Astrocyte of the hippocampus (primary cell): ENCODE measurements around the gene DEDD.

ENCODE experiments used
- DNase-seq: peaks from one replicate; pipeline ENCODE4 v3.0.0; 2011; ENCODE audit warnings: low read depth, low spot score

The DEDD gene

DNA sequence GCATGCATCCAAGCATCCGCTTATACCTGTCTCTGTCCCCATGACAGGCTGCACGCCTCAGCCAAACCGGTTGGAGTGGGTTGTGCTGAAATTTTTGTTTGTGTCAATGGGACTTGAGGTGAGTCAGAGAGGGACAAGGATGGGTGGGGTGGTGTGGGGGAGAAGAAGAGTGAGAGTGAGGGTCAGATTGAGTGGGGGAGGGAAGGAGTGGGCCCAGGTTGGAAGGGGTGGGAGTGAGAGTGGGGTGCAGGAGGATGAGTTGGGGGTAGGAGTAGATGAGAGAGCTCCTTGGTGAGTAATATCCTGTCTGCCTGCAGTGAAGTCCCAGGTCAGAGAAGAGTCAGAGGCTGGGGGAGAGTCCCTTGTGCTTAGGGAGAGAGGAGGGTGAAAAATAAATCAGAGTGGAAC is 39.8 kb downstream of the DEDD start:
- no peak for DNase-seq

DNA sequence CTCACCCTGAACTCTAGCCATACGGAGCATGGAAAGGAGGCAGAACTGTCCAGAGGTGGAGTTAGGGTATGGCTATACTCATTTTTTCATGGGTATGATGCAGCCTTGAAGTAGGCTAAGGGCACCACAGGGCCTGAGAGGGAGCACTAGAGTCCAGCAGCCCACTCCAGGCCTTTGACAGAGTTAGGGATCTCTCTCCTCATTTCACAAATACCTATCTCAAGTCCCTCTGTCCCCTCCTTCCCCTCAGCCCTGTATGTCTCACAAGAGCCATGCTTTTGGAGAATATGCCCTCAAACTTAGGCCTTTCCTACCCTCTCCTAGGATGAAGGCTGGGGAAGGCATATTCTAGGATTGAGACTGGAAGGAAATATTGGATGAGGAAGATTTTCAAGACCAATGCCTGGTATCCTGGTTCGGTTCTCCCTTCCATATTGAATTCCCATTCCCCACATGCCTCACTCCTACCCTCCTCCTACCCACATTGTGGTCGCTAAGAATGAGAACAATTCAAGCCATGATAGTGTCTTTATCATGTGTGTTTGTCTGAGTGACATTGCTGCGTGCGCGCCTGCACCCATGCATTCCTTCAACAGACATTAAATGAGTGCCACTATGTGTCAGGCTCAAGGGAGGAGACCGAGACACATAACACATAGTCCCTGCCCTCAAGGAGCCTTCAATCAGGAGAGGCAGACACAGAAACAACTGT is 40.5 kb downstream of the DEDD start:
- DNase-seq = peak; percentile 39

DNA sequence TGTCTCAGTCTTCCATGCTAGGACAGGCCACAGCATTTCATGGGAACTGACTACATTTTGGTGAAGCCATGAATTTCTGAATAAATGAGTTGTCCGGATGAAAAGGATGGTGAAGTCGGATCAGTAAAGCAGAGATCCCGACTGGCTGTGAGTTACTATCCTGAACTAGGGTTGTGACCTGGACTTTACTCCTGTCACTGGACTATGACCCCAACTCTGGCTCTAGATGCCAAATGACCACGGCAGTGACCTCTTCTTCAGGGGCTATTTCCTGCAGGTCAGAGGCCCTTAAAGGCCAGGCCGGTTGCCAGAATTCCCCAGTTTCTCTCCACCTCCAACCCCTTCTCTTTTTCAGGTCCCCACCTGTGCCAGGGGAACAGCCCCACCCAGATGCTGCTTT is 41.4 kb downstream of the DEDD start:
- no peak for DNase-seq

DNA sequence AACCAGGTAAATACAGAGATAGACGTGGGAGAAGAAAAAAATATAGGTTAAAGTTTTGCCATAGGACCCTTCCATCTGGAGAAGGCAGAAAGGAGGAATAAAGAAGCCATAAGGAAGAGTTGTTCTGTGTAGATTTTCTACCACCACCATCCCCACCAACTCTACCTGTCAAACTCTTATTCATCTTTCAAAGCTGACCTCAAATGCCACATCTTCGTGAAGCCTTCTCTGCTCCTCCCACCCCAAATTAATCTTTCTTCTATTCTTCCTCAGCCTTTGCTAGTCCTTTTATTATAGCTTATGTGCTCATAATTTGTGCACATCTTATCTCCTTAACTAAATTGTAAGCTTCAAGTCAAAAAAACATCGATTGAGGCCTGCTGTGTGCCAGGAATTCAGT is 41.9 kb downstream of the DEDD start:
- no peak for DNase-seq

DNA sequence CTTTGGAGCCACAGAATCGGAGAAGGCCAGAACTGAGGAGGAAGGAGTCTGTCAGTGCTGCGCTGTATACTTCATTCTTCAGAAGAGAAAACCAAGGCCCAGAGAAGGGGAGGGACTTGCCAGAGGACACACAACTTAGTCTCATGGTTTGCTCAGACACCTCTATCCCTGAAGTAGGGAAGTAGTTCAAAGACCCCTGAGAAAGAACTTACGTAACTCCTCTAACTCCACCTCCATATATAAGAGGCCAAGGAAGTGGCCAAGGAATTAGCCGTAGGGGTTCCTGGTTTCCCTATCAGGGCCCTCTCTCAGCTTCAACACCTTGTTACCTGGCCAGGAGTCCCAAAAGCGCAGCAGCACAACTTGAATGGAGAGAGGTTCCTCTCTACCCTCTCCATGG is 42.5 kb downstream of the DEDD start:
- DNase-seq = no peak

DNA sequence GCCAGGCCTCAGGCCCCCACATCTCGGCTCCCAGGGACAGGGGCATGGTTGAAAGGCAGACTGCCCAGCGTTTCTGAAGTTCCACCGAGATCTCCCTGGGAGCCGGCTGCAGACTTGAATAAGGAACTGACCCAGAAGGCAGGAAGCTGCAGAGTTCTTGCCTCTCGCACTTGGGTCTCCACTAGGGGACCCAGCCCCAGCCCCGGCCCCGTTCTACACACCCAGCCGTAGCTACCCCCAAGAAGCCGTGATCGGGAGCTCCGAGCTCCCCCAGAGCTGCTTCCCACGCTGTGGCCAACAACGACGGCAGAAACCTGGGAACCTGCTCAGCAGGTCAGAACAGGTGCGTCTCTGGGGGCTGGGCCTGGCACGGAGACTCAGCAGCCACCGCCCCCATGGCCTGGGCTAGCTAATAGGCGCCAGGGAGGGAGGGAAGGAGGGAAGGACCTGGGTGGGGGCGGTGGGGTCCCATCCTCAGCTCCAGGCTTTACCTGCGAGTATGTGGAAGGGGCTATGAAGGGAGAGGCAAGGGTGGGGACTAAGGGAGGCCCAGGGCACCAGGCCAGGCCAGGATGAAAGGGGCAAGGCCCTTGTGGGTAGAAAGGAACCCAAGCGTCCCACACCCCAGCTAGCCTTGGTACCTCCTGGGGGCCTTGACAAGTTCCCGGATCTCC is 43.1 kb downstream of the DEDD start, which contains the start of gene NECTIN4:
NECTIN4 (minus strand) TSS at position 308 of the 674 bp plus-strand sequence; CDS start at position 46, 262 bp downstream.
- no peak for DNase-seq

DNA sequence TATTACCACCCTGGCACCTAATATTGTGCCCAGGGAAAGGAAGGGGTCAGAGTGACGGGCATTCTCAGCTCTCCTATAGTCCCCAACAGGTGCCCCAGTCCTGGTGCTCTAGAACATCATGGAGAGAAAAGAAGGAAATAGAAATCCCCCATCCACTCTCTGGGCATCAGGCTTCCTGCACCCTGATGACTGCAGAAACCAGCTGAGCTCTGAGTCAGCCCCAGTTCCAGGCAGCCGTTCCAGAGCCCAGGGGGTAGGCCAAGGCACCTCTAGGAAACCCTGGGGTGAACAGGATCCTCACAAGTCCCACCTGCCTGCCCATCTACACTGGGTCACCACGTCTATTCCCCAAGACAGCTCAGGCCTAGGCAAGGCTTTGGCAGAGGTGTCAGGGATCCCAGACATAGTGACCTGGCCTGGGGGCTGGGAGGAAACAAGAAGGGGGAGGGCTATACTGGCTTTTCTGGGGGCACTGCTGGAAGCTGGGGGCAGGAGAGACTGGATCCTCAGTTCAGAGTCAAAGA is 43.8 kb downstream of the DEDD start:
- peak; percentile 27 for DNase-seq

DNA sequence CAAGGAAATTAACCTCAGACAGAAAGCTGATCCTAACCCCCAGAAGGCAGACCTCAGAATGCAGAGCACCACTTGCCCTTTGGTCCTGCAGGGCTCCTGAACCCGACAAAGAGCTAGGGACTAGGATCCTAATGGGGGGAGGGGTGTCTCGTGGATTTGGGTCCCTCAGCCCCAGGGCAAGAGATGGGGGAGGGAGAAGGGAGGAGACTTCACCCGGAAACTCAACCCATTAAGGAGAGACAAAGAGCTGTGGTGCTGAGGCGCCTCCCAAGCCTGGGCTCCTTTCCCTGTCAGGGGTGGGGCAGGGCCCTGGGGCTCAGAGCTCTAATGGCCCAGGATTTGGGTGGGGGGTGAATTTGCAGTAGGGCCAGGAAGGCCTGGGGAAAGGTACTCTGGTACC is 46.0 kb downstream of the DEDD start:
- DNase-seq = no peak

DNA sequence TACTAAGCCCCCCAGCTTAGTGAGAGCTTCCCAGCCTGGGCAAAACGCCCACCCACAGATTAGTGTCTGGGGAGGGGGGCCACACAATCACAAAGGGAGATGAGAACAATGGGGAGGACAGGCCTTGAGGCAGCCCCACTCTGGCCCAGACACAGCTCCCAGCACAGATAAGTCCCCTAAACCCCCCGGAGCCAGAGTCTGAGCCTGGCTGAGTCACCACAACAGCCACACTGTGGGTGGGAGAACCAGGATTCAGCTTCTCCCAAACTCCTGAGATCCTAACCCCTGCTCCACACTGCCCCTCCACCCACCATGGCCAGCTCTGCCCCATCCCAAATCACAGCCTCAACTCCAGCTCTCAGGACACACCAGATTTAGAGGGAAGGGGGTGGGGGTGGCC is 47.3 kb downstream of the DEDD start:
- peak; percentile 29 for DNase-seq

DNA sequence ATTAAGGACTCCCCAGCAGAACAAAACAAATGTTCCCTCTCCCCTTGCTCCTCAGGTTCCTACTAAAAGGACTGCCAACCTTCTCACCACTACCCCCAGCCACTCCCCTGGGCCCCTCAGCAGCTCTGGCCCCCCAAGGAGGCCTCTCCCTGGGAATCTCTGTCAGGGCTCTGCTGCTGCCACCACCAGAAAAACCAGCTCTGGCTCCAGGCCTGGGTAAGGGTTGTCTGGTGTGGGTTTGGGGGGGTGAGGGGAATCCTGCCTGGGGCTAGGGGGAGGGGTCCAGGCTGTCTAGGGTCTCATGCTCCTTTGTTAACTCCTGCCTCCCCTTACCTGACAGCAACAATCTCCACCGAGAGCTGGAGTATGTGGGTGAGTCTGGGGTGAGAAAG is 47.9 kb downstream of the DEDD start:
- no peak for DNase-seq

DNA sequence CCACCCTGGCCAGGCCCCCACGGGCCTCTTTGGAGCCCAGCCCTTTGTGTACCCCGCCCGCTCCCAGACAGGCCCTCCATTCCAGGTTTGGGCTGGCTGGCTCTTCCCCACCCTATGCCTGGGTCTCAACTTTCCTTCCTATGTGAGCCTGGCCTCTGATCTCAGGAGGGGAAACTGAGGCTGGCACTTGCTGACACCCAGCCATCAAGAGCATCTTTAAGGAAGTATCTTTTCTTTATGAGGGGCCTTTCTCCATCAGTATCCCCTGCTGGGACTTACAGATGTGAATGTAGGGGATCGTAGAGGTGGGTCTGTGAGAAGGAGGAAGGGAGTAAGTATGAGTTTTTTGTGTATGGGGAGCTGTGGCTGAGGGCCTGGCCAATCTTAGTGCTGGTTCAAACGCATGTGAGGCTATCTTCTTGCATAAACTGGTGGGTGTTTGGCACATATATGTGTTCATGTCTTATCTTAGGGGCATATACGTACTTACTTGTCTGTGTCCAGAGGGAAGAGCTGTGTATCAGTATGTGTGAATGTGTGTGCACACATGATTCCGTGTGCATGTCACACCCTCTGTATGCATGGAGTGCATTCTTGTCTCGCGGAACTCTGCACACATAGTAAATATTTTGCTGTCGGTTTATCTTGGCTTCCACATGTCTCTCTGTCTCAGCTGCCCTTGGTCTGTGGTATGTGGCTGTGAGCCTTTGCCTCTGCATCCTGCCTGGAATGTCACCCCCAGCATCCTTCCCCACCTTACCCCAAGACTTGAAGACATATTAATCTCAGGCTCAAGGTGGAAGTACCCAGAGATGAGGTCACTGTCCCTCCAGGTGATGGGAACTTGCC is 48.5 kb downstream of the DEDD start:
- peak; percentile 56 for DNase-seq

DNA sequence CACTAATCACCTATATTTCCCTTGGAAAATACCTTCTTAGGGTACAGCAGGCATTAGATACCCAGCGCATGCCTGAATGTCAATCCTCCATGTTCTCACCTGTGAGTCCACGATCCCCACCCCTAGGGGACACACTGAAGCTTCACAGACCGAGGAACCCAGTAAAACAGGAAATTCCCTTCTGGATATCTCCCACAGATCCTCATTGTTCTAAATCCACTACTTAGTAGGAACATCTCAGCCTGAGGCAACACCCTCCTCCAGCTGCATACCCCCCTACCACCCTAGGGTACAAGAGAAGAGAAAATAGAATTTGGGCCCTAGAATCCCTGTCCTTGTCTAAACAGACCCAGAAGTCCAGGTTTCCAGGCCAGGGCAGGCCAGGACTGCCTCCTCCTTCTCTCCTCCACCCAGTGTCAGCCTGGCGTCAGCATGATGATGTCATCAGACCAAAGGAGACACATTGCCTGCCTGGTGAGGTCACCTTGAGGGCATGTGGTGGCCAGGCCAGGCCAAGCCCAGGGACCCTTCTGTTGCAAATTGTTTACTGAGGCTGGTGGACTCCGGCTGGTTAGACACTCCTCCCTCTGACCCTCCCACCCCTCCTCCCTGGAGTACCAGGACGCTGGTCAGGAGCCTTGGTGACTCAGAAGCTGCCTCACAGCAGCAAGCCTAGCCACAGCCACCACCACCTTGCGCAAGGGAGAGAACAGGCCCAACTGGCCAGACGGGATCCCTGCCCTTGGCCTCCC is 49.3 kb downstream of the DEDD start:
- peak; percentile 91 for DNase-seq

DNA sequence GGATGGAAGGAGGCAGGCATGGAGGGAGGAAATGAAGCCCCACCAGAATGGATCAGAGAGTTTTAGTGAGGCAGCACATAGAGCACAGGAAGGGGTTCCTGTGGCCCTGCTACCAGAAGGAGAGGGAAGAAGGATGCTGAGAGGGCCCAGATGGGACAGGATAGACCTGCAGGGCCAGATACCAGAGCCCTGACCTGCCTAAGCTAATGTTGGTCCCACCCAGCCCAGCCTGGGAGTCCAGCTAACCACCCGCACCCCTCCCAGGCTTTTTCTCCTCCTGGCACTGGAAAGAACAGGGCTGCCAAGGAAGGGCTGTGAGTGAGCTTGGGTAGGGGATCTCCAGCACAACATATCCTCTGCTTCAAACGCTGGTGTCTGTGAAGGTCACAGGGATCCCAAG is 50.0 kb downstream of the DEDD start:
- no peak for DNase-seq

DNA sequence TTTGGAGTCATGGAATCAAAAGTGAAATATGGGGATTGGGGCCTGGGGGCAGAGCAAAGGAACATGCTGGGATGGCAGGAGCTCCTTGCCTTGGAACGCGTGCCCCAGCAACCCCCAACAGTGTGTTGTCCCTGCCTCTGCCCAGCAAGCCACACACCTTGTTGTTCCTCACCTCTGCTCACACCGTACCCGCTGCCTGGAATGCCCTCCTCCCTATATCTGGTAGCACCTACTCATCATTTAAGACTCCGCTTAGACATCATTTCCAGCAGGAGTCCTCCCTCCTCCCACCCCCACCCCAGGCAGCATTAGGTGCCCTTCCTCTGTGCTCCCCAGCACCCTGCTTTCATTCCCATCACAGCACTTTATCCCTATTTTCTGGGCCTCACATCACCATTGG is 50.9 kb downstream of the DEDD start:
- no peak for DNase-seq

DNA sequence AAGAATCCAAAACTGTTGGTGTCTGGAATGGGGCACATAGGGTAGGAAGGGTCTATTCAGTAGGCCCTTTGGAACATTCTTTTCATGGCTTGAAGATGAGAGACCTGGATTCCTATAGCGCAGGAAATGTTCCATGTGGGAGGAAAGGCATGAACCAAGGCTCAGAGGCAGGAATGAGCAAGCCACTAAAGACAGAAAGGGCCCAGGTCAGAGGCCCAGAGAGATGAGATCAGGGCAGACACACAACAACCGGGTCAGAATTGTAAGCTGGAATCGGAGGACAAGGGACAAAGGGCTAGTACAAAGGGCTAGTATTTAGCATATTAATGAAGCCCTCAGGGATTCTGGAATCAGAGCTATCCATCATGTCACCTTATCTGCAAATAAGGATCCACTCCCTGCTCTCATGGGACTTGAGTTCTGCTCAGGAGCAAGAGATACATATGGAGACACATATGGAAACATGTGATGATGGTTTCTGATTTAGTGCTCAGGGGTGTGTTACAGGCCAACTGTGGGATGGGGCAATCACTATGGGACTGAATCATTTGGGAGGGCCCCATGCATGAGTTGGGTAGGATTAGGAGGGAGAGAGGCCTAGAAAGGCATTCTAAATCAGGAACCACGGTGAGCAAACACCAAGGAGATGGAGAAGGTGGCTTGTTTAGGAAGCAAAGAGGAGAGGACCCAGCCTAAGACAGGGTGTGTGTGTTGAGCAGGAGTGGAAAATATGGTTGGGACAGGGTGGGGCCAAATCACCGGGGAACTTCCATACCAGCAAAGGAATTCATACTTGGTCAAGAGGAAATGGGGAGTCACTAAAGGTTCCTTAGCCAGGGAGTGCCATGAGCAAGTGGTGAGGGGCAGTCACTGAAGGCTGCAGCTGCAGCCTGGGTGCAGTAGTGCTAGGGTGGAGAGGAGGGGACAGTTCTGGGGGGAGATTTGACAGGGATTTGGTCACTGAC is 51.7 kb downstream of the DEDD start:
- peak; percentile 20 for DNase-seq

DNA sequence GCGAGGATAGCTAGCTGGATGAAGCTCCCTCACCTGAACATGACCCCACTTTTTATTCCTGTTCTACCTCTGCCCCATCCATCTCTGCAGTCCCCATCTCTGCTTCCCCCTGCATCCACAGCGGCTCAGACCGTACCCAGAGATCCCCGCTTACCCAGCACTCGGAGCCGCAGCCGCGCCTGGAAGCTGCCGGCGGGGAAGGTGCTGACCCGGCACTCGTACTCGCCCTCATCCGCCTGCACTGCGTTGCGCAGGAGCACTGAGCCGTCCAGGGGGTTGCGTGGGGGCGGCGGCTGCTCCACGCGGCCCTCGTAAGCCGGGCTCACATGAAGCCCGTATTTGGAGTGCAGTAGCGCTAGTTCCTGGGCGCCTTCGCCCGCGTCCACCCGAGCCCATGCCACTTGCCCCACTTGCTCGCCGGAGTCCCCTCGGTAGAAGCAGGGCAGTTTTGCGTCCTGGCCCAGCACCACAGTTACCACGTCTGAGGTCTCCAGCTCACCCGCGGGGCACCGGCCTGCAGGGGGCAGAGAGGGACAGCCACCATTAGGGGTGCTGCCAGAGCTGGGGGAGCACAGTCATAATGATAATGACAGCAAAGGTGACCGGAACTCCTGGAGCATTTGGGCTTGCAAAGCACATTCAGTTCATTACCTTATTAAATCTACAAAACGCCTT is 52.9 kb downstream of the DEDD start:
- no peak for DNase-seq

DNA sequence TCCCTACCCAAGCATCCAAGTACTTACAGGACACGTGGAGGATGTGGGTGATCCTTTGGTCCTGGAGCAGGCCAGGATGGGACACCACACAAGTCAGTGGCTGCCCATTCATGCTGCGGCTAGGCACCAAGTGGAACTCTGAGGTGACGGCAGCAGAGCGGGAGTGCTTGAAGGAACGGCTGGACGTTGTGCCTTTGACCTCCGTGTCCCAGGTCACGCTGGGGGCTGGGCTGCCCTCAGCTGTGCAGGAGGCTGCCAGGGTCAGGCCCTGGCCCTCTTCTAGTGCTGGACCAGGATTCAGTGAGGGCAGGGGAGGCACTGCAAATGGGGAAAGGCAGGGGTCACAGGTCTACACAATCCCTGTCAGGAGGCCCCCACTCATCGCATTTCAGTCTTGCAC is 55.0 kb downstream of the DEDD start:
- no peak for DNase-seq

DNA sequence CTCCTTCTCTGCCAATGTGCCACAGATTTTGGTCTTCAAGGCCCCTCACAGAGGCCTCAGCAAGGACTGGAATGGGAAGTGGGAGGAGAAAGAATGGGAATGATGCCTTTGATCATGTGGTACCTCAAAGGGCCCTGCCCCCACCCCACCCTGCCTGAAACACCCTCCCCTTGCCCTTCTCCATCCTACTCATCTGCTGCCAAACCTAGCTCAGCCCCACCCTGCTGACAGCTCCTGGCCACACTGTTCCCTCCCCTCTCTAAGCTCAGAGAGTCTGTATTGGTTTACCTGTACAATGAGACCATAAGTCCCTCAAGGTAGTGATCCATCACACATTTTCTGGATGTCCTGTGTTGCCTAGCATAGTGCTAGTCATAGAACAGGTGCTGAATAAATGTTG is 56.1 kb downstream of the DEDD start:
- DNase-seq = no peak

DNA sequence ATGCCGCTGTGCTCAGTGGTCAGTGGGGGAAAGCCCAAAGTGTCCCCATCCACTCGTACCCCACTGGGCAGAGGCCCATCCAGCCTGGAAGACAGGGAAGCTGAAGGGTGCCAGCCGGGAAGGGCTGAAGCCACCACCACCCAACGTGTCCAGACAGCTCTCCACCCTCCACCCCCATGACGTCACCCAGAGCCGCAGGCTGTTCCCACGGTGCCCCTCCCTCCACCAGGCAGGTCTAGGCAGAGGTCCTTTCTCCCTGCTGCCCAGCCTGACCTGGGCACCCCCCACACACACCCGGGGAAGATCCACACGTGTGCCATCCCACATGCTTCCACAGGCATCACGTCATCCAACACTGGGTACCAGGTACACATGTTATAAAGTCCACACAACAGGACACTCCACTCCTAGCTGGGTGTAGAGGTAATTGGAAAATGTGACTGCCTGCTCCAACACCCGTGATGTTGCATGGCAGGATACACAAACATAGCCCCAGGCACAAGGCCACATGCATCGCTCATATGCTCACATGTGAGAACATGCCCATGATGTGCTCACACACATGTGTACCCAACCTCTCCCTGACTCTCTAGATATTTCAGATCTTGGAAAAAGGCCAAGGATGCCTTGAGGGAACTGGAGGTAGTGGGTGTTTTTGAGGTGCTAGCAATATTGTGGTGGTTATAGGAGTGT is 57.6 kb downstream of the DEDD start:
- DNase-seq = no peak
